ENCODE results near the gene ZBED3.

- TF ChIP-seq, protein P1, sequence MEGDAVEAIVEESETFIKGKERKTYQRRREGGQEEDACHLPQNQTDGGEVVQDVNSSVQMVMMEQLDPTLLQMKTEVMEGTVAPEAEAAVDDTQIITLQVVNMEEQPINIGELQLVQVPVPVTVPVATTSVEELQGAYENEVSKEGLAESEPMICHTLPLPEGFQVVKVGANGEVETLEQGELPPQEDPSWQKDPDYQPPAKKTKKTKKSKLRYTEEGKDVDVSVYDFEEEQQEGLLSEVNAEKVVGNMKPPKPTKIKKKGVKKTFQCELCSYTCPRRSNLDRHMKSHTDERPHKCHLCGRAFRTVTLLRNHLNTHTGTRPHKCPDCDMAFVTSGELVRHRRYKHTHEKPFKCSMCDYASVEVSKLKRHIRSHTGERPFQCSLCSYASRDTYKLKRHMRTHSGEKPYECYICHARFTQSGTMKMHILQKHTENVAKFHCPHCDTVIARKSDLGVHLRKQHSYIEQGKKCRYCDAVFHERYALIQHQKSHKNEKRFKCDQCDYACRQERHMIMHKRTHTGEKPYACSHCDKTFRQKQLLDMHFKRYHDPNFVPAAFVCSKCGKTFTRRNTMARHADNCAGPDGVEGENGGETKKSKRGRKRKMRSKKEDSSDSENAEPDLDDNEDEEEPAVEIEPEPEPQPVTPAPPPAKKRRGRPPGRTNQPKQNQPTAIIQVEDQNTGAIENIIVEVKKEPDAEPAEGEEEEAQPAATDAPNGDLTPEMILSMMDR (IDR thresholded peaks at IDR 0.05; ENCODE audit: low read depth, low read length): no peak
- TF ChIP-seq POLR2A (IDR thresholded peaks at IDR 0.05; ENCODE audit: extremely low read depth, insufficient read length): no peak
- no peak for TF ChIP-seq MYC (IDR thresholded peaks at IDR 0.05; ENCODE audit: low read depth, low read length)
- no peak for TF ChIP-seq MAX (IDR thresholded peaks at IDR 0.05; ENCODE audit: low read depth, low read length)
These were observed 33.6 kb upstream of the ZBED3 start for GRCh38 chr5:77120706-77121105.

All from NB4 (cell line).